Left lung (tissue), 10 donors: ENCODE data around the gene CLIP4. TPM values are rescaled to one million over a fixed set of nuclear protein-coding genes. Genes with fewer than 3 reads are reported as not detected.

Experiments used
- ATAC-seq: fragments of 200-7000 bp; cut with Tn5 transposase; one replicate; pipeline ENCODE4 v1.9.1; 2020; ENCODE audit warnings: moderate library complexity
- DNase-seq, 4 donors: peaks; one replicate each; pipeline ENCODE4 v3.0.0-alpha.2; 2013 to 2020
- H3K27ac ChIP-seq, 2 donors: fragments of 200-600 bp; sonication (generic) in 1 of 2; one replicate each; pipeline versions ENCODE4 v1.5.0 to v1.8.0; 2020 to 2021
- H3K27me3 ChIP-seq, 2 donors: fragments of 200-600 bp; sonication (generic) in 1 of 2; one replicate each; pipeline versions ENCODE4 v1.5.0 to v1.8.0; 2020 to 2021
- H3K36me3 ChIP-seq, 2 donors: fragments of 200-600 bp; sonication (generic) in 1 of 2; one replicate each; pipeline versions ENCODE4 v1.5.0 to v1.8.0; 2020 to 2021
- H3K4me1 ChIP-seq, 2 donors: fragments of 200-600 bp; one replicate each; pipeline ENCODE4 v1.8.0; 2021
- H3K4me3 ChIP-seq, 2 donors: fragments of 200-600 bp; sonication (generic) in 1 of 2; one replicate each; pipeline versions ENCODE4 v1.5.0 to v1.8.0; 2020 to 2021; ENCODE audit warnings: mild to moderate bottlenecking in 1 of 2
- H3K9me3 ChIP-seq, 2 donors: fragments of 200-600 bp; sonication (generic) in 1 of 2; one replicate each; pipeline versions ENCODE4 v1.5.0 to v1.8.0; 2020 to 2021
- intact Hi-C, 2 donors: fragments of 100-400 bp; cut with DNase I; formaldehyde crosslinking; loops; one replicate each; pipeline versions ENCODE4 v1.11.2 to v1.14.2; 2022
- polyA plus RNA-seq, 6 donors: library from polyadenylated mRNA; unstranded; fragments of 120-200 nt; gene quantifications; one replicate each; pipeline ENCODE4 v1.2.1, GENCODE V29; 2013; ENCODE audit not compliant: insufficient read length in 6 of 6
- total RNA-seq, 2 donors: library from RNA; stranded (reverse); fragmentation: NEBNext Ultra II Directional; extraction: Animal tissue kit (Norgen Biotek cat#: 25700); gene quantifications; one replicate each; pipeline ENCODE4 v1.2.1, GENCODE V29; 2021
- TF ChIP-seq, protein P1 (sequence below), 2 donors: fragments of 200-600 bp; sonication (generic) in 1 of 2; IDR thresholded peaks; one replicate each; pipeline versions ENCODE4 v1.5.0 to v1.8.0; 2021; ENCODE audit warnings: antibody characterized with exemption in 2 of 2
- donor health status: DM: no; HTN: yes; CAD: no.
- donor health status: DM: no; HTN: no; CAD: no.

The CLIP4 gene
- total and polyA plus RNA-seq, 8 donors, result 9.5 to 49.2 (median 12.5) TPM

DNA sequence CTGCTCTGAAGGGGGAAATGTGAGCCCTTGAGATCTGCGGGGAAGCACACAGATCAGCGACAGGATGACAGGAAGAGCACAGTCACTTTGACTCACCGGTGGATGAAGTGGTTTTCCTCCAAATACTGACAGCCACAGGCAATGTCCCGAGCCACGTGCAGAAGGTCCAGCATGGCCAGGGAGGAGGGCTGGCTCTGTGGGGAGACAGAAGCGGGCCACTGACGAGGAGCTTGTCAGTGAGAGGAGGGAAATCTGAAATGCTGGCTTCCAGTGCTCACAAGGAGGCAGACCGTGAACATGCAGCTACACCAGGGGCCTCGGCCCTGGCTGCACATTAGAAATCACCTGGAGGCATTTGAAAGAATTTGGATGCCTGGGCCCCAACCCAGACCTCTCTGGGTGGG lies 98.7 kb downstream of the CLIP4 start:
- no peak for ATAC-seq
- intact Hi-C loops, result no loop called here
- Histone ChIP-seq H3K9me3 (no peaks in the 10 kb centered on the region), H3K4me3 (no peak overlapping the region), H3K27ac (no peak overlapping the region), H3K36me3 (no peaks in the 10 kb centered on the region), H3K27me3 (no peaks in the 10 kb centered on the region), H3K4me1 (no peaks in the 10 kb centered on the region)
- TF ChIP-seq, protein P1, sequence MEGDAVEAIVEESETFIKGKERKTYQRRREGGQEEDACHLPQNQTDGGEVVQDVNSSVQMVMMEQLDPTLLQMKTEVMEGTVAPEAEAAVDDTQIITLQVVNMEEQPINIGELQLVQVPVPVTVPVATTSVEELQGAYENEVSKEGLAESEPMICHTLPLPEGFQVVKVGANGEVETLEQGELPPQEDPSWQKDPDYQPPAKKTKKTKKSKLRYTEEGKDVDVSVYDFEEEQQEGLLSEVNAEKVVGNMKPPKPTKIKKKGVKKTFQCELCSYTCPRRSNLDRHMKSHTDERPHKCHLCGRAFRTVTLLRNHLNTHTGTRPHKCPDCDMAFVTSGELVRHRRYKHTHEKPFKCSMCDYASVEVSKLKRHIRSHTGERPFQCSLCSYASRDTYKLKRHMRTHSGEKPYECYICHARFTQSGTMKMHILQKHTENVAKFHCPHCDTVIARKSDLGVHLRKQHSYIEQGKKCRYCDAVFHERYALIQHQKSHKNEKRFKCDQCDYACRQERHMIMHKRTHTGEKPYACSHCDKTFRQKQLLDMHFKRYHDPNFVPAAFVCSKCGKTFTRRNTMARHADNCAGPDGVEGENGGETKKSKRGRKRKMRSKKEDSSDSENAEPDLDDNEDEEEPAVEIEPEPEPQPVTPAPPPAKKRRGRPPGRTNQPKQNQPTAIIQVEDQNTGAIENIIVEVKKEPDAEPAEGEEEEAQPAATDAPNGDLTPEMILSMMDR (IDR thresholded peaks at IDR 0.05), result no peak
- no peak for DNase-seq

DNA sequence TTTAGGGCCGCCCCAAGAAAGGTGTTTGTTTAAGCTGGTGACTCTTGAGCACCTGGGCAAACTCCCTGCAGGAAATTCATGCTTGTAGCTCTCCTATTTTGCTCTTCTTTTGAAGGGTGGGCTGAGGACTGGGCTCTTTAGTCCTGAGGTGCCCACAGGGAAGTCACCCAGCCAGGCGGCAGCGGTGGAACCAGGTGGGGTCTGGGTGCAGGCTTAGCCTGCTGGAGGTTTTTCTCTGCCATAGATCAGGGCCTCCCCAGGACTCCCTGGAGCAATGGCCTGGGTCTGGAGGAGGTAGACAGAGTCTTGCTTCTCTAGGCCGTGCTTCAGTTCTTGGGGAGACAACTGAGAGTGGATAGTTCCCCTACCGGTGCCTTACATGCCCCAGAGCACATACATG lies 99.9 kb downstream of the CLIP4 start:
- intact Hi-C loops, result no loop called here
- no peak for ATAC-seq
- H3K27ac ChIP-seq, result no peak overlapping the region
- no peaks in the 10 kb centered on the region for H3K4me1 ChIP-seq
- no peak overlapping the region for H3K4me3 ChIP-seq
- no peaks in the 10 kb centered on the region for H3K36me3 ChIP-seq
- no peaks in the 10 kb centered on the region for H3K27me3 ChIP-seq
- DNase-seq, result no peak
- no peaks in the 10 kb centered on the region for H3K9me3 ChIP-seq
- TF ChIP-seq, protein P1 (IDR thresholded peaks at IDR 0.05), result no peak

DNA sequence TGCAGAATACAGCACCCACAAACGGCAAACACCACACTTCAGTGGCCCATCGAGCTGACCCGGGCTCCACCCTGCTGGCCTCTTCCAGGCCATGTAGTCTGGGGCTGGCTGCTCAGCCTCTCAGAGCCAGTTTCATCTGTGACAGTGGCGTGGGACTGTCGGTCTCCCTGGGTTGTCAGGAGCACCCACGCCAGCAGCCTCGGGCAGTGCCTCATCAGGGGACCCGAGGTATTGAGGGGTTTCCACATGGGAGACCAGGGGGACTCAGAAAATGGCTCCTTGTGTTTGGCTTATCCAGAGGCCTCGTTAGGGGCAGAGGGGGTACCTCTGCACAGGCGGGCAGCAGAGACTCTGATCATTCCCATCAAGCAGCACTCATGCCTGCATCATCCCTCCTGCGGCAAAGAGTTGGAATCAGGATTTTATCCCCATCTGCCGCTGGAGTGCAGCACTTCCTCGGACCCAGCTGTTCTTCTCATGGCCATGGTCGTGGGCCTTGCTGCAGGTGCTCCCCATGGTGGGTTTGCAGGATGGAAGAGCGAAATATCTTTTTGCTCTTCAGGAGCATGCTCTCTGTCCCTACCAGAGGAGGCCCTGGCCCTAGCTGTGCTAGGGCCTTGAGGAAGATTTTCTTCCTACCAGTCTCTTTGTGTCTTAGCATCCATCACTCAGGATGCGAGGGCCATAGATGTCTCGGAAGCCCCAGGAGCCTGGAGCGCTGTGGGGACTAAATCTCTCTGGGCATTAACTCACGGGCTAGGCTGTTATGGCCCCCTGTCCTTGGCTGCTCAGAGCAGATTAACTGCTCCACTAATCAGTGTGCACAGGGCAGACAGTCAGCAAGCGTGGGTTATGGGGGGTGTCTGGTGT lies 100.8 kb downstream of the CLIP4 start:
- H3K27me3 ChIP-seq, result no peaks in the 10 kb centered on the region
- no peaks in the 10 kb centered on the region for H3K36me3 ChIP-seq
- intact Hi-C loops, result no loop called here
- H3K9me3 ChIP-seq, result no peaks in the 10 kb centered on the region
- H3K4me3 ChIP-seq, result no peak overlapping the region
- TF ChIP-seq, protein P1 (IDR thresholded peaks at IDR 0.05), result no peak
- H3K4me1 ChIP-seq, result no peaks in the 10 kb centered on the region
- no peak overlapping the region for H3K27ac ChIP-seq
- DNase-seq, result no peak
- ATAC-seq, result no peak

DNA sequence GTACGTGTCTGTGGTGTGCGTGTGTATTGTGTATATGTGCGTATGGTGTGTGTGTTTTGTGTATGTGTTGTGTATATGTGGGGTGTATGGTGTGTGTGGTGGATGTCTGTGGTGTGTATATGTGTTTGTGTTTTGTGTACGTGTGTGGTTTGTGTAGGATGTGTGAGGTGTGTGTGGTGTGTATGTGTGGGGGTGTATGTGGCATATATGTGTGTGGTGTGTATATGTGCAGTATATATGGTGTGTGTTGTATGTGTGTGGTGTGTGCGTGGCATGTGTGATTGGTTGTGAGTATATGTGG lies 101.3 kb downstream of the CLIP4 start:
- DNase-seq, result no peak
- H3K27ac ChIP-seq, result no peak overlapping the region
- TF ChIP-seq, protein P1 (IDR thresholded peaks at IDR 0.05), result no peak
- H3K4me1 ChIP-seq, result no peaks in the 10 kb centered on the region
- no peak for ATAC-seq
- intact Hi-C loops, result no loop called here
- no peak overlapping the region for H3K4me3 ChIP-seq
- H3K36me3 ChIP-seq, result no peaks in the 10 kb centered on the region
- H3K27me3 ChIP-seq, result no peaks in the 10 kb centered on the region
- no peaks in the 10 kb centered on the region for H3K9me3 ChIP-seq

DNA sequence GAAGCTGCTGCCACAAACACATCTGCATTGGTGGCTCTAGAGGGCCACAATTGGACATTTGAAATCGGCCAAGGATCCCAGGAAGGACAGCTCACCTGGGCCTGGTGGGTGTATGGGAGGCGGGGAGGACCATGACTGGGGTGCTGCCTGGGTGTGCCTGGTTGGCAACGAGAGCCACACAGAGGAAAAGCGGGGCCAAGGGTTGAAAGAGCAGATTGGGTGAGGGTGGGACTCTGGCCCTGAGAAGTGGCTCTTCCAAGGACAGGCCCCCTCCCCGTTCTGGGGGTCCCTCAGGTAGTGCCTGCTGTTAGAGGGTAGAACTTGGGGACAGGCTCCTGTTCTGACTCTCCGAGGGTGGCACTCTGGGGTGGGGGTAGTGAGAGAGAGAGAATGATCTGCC lies 102.9 kb downstream of the CLIP4 start:
- no peak for DNase-seq
- H3K4me3 ChIP-seq, result no peak overlapping the region
- H3K9me3 ChIP-seq, result no peaks in the 10 kb centered on the region
- no peak for ATAC-seq
- intact Hi-C loops, result no loop called here
- H3K4me1 ChIP-seq, result no peaks in the 10 kb centered on the region
- no peaks in the 10 kb centered on the region for H3K27me3 ChIP-seq
- TF ChIP-seq, protein P1 (IDR thresholded peaks at IDR 0.05), result no peak
- H3K27ac ChIP-seq, result no peak overlapping the region
- no peaks in the 10 kb centered on the region for H3K36me3 ChIP-seq
